OCI-M2 (cell line): ENCODE results near the gene C1GALT1C1L.
A peak's percentile ranks its signal among the peaks of the same experiment; 100 is the strongest.
"Not testable (repeated sequence)": the region's sequence is repeated elsewhere in the genome, so short reads cannot be mapped to it uniquely, and the experiment has no call there.

Experiments used
- DNase-seq: peaks from one replicate; lab custom pipeline; 2025; ENCODE audit not compliant: unreplicated experiment; lab: John Stamatoyannopoulos, UW

Gene C1GALT1C1L

GRCh38 chr2:43676322-43677050, at the start of gene C1GALT1C1L:
TSS of gene C1GALT1C1L (minus strand) at chr2:43676429. CDS start at chr2:43676322, 107 bp downstream.
- DNase-seq = peak; percentile 29

DNA sequence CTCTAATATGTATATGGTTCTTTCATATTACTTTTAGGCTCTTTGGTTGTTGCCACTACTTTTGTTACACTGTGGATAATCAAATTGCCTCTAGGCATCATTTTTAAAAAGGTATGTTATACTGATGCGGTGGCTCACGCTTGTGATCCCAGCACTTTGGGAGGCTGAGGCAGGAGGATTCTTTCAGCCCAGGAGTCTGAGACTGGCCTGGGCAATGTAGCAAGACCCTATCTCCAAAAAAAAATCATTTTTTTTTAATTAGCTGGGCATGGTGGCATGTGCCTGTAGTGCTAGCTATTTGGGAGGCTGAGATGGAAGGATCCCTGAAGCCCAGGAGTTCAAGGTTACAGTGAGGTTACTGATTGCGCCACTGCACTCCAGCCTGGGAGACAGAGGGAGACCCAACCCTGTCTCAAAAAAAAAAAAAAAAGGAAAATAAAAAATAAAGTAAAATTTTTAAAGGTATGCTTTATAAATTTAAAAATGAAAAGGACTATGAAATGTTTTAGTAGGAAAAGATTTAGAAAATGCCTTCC, 49.5 kb upstream of the C1GALT1C1L start:
- no peak for DNase-seq

DNA sequence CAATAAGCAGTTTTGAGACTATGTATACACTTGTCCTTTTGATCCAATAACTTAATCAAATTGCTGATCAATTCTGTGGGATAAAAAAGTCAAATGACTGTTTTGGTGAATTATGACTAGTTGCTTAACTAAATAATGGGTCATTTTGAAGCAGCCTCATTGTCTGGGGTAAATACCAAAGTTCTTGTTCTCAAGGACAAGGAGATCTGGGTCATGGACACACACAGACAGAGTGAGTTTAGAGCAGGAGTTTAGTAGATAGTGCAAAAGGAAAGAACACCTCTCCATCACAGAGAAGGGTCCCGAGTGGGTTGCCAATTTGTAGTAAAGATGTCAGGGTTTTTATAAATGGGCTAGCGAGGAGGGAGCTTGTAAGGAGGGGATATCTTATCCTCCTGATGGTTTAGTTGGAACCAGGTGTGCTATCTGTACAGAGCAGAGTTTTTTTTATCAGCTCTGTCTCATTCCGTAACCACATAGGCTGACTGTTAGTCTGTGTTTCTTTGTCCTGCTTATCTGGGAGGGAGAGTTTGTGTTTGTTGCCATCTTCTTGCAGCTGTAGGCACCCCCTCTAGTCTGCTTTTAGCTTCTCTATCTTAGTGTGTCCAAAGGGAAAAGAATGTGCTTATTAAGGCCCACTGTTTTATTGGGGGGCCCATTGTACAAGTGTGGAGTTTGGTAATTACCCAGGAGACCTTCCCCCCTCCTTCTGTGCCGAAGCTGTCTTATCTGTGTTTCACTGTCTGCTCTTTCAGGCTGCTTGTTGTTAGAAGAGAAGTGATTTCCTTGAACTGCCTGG, 48.7 kb upstream of the C1GALT1C1L start:
- DNase-seq = peak; percentile 15

DNA sequence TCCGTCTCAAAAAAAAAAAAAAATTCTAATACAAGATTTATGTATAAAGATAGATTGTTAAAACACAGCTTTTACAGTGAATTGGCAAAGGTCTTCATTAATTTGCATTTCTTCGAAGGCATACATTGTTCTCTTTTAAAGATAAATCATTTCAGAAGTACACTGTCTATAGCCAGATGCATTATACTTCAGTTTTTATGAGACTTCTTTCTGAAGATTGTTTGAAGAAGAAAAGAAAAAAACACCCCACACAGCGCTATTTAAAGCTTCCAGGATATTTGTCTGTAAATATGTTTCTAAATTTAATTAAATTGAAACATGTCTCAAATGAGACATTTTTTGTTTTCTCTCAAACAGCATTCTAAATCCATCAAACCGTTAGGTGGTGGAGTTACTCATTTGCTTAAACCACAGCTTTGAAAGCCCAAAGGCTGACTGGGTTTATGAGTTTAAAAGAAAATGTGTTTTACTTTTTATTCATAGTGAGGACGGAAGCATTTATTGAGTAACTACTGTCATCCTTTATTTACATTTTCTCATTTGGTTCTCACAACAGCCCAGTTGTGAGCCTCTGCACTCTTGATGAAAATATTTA, 42.4 kb upstream of the C1GALT1C1L start:
- no peak for DNase-seq

DNA sequence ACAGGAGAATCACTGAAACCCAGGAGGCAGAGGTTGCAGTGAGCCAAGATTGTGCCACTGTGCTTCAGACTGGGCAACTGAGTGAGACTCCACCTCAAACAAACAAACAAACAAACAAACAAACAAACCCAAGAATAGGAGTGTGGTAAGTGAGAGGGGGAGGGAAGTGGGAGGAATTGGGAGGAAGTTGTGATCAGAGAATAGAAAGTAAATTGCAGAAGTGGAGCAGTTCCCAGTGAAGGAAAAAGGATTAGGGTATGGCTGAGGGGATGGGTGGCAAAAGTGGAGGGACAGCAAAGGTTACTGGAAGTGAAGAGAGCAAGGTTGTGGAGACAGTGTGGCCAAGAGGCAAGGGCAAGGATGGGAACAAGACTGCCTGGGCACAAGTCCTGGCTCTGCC, 41.1 kb upstream of the C1GALT1C1L start:
- DNase-seq = no peak

- DNase-seq = no peak
These were observed 39.3 kb upstream of the C1GALT1C1L start for GRCh38 chr2:43715300-43716098.

DNA sequence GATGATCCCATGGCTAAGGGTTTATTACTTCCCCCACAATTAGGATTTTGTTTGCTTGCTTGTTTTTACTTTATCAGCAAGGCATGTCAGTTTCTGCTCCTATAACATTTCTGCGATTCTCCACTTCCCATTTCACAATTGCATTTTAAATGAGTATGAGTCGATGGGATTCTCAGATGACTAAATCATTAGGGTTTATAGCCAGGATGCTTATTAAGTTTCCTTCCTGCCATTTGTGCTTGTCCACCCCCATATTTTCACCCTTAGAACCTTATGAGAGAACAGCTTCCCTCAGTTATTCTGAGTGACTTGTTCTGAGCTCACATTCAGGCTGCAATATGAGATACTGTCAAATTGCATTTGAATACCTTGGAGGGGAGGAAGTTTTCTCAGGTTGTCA, 37.9 kb upstream of the C1GALT1C1L start:
- no peak for DNase-seq

- DNase-seq = no peak
These were observed 34.6 kb upstream of the C1GALT1C1L start for GRCh38 chr2:43710866-43711265.

DNA sequence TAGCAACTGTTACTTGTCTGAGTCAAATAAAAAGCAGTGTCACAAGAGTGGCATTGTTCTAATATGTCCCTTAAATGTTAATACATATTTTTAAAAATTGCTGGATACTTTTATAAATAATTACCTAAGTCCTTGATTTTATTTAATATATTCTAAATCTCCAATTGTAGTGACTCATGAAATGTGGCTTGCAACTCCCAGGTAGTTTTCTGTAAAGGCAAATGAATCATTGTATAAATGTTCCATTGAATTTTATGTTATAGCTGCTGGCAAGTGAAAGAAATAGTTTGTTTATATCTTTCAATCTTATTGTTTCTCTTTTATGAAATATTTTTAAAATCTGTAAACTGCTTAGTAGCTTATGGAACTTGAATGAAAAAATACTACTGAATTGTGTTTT, 32.7 kb upstream of the C1GALT1C1L start:
- no peak for DNase-seq

DNA sequence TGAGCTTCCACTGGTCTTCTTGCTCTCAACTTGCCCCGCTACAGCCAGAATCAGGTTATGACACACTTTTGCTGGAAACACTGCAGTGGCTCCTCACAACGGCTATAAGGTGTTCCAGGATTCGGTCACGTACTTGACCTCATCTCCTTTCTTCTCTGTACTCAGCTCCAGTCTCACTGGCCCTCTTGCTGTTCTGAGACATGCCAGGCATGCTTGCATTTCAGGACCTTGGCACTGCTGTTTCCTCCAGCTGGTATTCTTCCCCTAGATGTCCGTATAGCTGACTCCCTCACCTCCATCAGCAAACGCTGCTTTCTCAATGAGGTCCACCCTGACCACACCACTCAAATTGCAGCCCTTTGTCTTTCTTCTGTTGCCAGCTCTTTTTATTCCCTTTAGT, 31.9 kb upstream of the C1GALT1C1L start:
- no peak for DNase-seq

DNA sequence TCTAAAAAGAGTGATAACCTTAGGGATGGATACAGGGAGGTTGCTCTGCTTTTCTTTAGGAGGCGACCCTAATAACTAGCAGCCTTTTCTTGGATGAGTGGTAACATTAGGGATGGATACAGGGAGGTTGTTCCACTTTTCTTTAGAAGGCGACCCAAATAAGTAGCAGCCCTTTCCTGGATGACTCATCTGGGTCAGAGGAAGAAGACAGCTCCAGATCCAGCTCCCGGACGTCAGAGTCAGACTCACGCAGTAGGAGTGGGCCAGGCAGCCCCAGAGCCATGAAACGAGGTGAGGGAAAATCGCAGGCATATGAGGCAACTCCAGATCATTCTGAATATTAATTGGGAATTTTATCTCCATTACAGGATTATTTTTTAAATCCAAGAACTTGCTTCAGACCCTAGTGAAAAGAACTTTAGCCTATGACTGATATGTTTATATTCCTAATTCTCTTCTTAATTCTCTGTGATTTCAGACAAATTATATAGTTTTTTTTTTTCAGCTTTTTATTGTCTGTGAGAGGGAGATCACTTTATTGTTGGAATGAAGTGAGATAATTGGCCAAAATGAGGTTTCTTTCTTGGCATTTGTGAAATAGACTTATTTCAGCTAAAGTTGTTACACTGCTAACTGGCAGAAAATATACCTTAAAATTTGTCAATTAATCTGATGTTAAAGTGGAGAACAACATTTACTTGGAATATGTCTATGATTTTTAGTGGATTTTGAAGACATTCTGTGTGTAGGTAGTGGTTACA, 31.2 kb upstream of the C1GALT1C1L start:
- DNase-seq = no peak

DNA sequence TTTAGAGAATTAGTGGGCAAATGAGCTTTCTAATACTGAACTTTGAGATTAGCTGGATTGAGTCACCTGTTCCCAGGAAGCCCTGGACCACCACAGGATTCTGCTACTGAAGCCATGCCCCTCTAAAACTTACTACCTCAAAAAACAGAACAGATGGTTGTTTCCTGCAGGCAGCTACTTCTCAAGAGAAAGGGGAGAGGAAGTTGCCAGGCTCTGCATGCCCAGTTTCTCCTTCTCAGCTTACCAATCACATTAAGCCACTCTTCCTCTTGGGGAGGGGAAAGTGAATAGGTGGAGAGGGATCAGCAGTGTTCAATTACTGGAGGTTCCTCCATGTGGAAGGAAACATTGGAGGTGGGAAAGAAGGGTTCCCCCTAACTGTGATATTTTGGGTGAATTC, 24.9 kb upstream of the C1GALT1C1L start:
- DNase-seq = no peak

- DNase-seq = no peak
These were observed 23.5 kb upstream of the C1GALT1C1L start for GRCh38 chr2:43699761-43700160.

- DNase-seq = not testable (repeated sequence)
These were observed 21.9 kb upstream of the C1GALT1C1L start for GRCh38 chr2:43698140-43698539.

- DNase-seq = no peak
These were observed 16.3 kb upstream of the C1GALT1C1L start for GRCh38 chr2:43692428-43692994.

GRCh38 chr2:43689999-43690398, 13.8 kb upstream of the C1GALT1C1L start:
- DNase-seq = no peak

- DNase-seq = no peak
These were observed 9.1 kb upstream of the C1GALT1C1L start for GRCh38 chr2:43685357-43685756.

DNA sequence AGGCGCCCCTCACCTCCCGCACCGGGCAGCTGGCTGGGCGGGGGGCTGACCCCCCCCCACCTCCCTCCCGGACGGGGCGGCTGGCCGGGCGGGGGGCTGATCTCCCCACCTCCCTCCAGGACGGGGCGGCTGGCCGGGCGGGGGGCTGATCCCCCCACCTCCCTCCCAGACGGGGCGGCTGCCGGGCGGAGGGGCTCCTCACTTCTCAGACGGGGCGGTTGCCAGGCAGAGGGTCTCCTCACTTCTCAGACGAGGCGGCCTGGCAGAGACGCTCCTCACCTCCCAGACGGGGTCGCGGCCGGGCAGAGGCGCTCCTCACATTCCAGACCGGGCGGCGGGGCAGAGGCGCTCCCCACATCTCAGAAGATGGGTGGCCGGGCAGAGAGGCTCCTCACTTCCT, 1.6 kb upstream of the C1GALT1C1L start:
- DNase-seq = not testable (repeated sequence)

GRCh38 chr2:43675646-43676321, 445 bp downstream of the C1GALT1C1L start:
- DNase-seq = no peak
